Right lobe of liver (tissue), 4 donors: ENCODE data around the gene SCAPER.

Experiments used
- POLR2A ChIP-seq: fragments of 450-650 bp; IDR thresholded peaks from one replicate; pipeline ENCODE4 v1.6.1; 2017; ENCODE audit warnings: antibody characterized with exemption, mild to moderate bottlenecking
- TF ChIP-seq, protein P1 (sequence below), 4 donors: fragments of 200-600 bp in 3 of 4; fragments of 450-650 bp in 1 of 4; IDR thresholded peaks; one replicate each; pipeline versions ENCODE4 v1.5.1 to v1.8.0; 2016 to 2022; ENCODE audit warnings: antibody characterized with exemption in 4 of 4, mild to moderate bottlenecking in 2 of 4
- donor health status: DM: no; HTN: no; CAD: no.
- donor health status: DM: no; HTN: no; CAD: no.
- donor health status: DM: no; HTN: yes; CAD: no.

GRCh38 chr15:76753771-76754170 lies 151.4 kb downstream of the SCAPER start:
- TF ChIP-seq, protein P1, sequence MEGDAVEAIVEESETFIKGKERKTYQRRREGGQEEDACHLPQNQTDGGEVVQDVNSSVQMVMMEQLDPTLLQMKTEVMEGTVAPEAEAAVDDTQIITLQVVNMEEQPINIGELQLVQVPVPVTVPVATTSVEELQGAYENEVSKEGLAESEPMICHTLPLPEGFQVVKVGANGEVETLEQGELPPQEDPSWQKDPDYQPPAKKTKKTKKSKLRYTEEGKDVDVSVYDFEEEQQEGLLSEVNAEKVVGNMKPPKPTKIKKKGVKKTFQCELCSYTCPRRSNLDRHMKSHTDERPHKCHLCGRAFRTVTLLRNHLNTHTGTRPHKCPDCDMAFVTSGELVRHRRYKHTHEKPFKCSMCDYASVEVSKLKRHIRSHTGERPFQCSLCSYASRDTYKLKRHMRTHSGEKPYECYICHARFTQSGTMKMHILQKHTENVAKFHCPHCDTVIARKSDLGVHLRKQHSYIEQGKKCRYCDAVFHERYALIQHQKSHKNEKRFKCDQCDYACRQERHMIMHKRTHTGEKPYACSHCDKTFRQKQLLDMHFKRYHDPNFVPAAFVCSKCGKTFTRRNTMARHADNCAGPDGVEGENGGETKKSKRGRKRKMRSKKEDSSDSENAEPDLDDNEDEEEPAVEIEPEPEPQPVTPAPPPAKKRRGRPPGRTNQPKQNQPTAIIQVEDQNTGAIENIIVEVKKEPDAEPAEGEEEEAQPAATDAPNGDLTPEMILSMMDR (IDR thresholded peaks at IDR 0.05) = no peak
- no peak for TF ChIP-seq POLR2A
